HL-60 (cell line): ENCODE results near the gene GREB1.

Source experiments
- DNase-seq, 2 experiments: peaks; one replicate each; pipeline ENCODE4 v3.0.0-alpha.2; 2010 to 2020; ENCODE audit warnings: low read depth in 1 of 2, low spot score in 1 of 2
- H3K27ac ChIP-seq: fragments of 250-450 bp; sonication (Bioruptor Pico); replicated peaks from 2 replicates; pipeline ENCODE4 v1.5.1; 2020; ENCODE audit warnings: mild to moderate bottlenecking, moderate library complexity
- H3K27me3 ChIP-seq: fragments of 250-450 bp; sonication (Bioruptor Pico); 2 replicates; pipeline ENCODE4 v1.5.1; 2021; ENCODE audit warnings: mild to moderate bottlenecking, moderate library complexity; ENCODE audit not compliant: insufficient read depth, poor library complexity, severe bottlenecking
- H3K4me3 ChIP-seq: replicated peaks from 2 replicates; pipeline ENCODE4 v1.5.1; 2011; ENCODE audit warnings: mild to moderate bottlenecking, control low read depth, low read length; ENCODE audit not compliant: insufficient read depth
- GABPA ChIP-seq: IDR thresholded peaks from 2 replicates; pipeline ENCODE4 v1.6.1; 2012; ENCODE audit warnings: low read depth
- POLR2AphosphoS5 ChIP-seq: IDR thresholded peaks from 2 replicates; pipeline ENCODE4 v1.6.1; 2012; ENCODE audit warnings: low read depth
- SPI1 ChIP-seq: IDR thresholded peaks from 2 replicates; pipeline ENCODE4 v1.6.1; 2012; ENCODE audit warnings: low read depth, mild to moderate bottlenecking, borderline replicate concordance
- TF ChIP-seq, protein P1 (sequence below): IDR thresholded peaks from 2 replicates; pipeline ENCODE4 v1.6.1; 2012; ENCODE audit warnings: low read depth; ENCODE audit not compliant: insufficient replicate concordance
- TF ChIP-seq, protein P2 (sequence below): IDR thresholded peaks from one replicate; pipeline ENCODE4 v1.5.1; 2011; ENCODE audit warnings: low read length, control low read depth, inconsistent platforms; ENCODE audit not compliant: insufficient read depth

The GREB1 gene

DNA sequence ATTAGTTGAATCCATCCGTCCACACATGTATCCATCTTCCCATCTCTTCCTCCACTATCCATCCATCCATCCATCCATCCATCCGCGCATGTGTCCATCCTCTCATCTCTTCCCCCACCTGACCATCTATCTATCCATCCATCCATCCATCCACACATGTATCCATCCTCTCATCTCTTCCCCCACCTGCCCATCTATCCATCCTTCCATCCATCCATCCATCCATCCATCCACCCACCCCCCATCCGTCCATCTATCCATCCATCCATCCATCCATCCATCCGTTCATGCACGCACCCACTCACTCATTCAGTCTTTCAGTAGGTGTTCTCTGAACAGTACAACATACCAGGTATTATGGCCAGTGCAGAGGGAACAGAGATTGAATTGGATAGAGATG is 18.9 kb upstream of the GREB1 start:
- no peak for DNase-seq
- TF ChIP-seq POLR2AphosphoS5, result no peak
- TF ChIP-seq, protein P1, sequence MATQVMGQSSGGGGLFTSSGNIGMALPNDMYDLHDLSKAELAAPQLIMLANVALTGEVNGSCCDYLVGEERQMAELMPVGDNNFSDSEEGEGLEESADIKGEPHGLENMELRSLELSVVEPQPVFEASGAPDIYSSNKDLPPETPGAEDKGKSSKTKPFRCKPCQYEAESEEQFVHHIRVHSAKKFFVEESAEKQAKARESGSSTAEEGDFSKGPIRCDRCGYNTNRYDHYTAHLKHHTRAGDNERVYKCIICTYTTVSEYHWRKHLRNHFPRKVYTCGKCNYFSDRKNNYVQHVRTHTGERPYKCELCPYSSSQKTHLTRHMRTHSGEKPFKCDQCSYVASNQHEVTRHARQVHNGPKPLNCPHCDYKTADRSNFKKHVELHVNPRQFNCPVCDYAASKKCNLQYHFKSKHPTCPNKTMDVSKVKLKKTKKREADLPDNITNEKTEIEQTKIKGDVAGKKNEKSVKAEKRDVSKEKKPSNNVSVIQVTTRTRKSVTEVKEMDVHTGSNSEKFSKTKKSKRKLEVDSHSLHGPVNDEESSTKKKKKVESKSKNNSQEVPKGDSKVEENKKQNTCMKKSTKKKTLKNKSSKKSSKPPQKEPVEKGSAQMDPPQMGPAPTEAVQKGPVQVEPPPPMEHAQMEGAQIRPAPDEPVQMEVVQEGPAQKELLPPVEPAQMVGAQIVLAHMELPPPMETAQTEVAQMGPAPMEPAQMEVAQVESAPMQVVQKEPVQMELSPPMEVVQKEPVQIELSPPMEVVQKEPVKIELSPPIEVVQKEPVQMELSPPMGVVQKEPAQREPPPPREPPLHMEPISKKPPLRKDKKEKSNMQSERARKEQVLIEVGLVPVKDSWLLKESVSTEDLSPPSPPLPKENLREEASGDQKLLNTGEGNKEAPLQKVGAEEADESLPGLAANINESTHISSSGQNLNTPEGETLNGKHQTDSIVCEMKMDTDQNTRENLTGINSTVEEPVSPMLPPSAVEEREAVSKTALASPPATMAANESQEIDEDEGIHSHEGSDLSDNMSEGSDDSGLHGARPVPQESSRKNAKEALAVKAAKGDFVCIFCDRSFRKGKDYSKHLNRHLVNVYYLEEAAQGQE, result no peak
- TF ChIP-seq, protein P2, sequence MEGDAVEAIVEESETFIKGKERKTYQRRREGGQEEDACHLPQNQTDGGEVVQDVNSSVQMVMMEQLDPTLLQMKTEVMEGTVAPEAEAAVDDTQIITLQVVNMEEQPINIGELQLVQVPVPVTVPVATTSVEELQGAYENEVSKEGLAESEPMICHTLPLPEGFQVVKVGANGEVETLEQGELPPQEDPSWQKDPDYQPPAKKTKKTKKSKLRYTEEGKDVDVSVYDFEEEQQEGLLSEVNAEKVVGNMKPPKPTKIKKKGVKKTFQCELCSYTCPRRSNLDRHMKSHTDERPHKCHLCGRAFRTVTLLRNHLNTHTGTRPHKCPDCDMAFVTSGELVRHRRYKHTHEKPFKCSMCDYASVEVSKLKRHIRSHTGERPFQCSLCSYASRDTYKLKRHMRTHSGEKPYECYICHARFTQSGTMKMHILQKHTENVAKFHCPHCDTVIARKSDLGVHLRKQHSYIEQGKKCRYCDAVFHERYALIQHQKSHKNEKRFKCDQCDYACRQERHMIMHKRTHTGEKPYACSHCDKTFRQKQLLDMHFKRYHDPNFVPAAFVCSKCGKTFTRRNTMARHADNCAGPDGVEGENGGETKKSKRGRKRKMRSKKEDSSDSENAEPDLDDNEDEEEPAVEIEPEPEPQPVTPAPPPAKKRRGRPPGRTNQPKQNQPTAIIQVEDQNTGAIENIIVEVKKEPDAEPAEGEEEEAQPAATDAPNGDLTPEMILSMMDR, result no peak
- no peak for TF ChIP-seq GABPA
- no peak for TF ChIP-seq SPI1
- Histone ChIP-seq H3K27me3 (no peaks in the 10 kb centered on the region), H3K4me3 (no peak overlapping the region), H3K27ac (no peak overlapping the region)

DNA sequence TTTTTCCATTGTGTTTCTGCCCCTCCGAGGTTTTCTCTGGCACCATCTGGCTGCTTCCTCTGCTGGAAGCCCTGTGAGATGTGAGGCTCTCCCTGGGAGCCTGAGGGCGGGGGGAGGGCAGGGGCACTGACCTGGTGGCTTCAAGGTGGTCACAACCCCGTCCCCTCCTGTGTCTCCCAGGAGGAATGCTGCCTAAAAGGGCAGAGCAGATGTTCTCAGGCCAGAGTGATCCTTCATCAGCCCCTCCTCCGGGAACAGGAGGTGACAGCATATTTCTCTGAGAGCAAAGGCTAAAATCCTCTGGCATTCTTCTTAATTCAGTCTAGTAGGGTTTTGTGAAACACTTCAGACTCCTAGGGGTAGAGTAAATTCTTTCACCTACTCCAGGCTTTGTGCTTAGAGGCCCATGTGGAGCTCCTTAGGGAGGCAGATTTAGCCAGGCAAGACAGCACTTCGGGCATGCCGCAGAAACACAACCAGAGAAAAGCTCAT is 18.3 kb upstream of the GREB1 start:
- TF ChIP-seq GABPA (no peak), POLR2AphosphoS5 (no peak), SPI1 (no peak)
- TF ChIP-seq, protein P2, result no peak
- TF ChIP-seq, protein P1, result no peak
- H3K4me3 ChIP-seq, result no peak overlapping the region
- no peaks in the 10 kb centered on the region for H3K27me3 ChIP-seq
- no peak overlapping the region for H3K27ac ChIP-seq
- no peak for DNase-seq

DNA sequence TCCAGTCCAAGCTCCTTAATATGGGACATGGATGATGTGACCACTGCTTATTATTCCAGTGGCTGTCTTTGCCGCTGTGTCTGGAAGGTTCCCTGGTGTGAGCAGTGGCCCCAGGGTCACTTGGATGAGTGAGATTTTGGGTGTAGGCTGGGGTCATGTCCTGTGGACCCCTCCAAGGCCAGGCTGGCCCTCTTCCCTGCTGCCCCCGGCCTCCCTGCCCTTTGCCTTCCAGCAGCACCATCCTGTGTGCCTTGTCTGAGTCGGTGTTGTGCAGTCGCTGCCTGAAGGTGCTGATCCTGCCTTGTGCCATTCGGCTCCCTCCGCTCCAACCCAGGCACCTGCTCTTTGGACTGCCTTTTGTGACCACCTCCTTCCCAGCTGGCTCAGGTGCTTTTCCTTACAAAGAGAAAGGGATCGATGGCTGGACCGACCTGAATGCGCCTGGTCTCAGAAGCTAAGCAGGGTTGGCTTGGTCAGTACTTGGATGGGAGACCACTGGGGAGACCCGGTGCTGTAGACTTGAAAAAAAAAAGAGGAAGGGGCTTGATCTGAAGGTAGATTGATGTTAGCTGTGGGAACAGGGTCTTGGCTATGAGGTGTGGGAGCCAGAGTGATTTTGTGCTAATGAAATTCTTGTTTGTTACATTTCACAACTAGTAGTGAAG is 16.7 kb upstream of the GREB1 start:
- no peak overlapping the region for H3K27ac ChIP-seq
- DNase-seq, result no peak
- TF ChIP-seq, protein P1, result no peak
- TF ChIP-seq, protein P2, result no peak
- no peak for TF ChIP-seq GABPA
- no peak for TF ChIP-seq SPI1
- no peak for TF ChIP-seq POLR2AphosphoS5
- H3K4me3 ChIP-seq, result no peak overlapping the region
- no peaks in the 10 kb centered on the region for H3K27me3 ChIP-seq
